Peyer's patch (tissue), 4 donors: ENCODE measurements around the gene C10orf105. TPM values are rescaled to one million over a fixed set of nuclear protein-coding genes. Genes with fewer than 3 reads are reported as not detected.

ENCODE experiments used
- DNase-seq, 3 donors: peaks; one replicate each; pipeline ENCODE4 v3.0.0-alpha.2; 2017 to 2019
- H3K27ac ChIP-seq, 4 donors: fragments of 200-600 bp; sonication (generic); one replicate each; pipeline ENCODE4 v1.5.1; 2016 to 2019
- H3K27me3 ChIP-seq, 2 donors: fragments of 200-600 bp; sonication (generic); one replicate each; pipeline ENCODE4 v1.5.1; 2019
- H3K36me3 ChIP-seq, 3 donors: fragments of 200-600 bp; sonication (generic); one replicate each; pipeline ENCODE4 v1.5.1; 2016 to 2019
- H3K4me1 ChIP-seq, 4 donors: fragments of 200-600 bp; sonication (generic); one replicate each; pipeline ENCODE4 v1.5.1; 2016 to 2019
- H3K4me3 ChIP-seq, 4 donors: fragments of 200-600 bp; sonication (generic); 1 replicate in 3 of 4; 2 replicates in 1 of 4; pipeline ENCODE4 v1.5.1; 2016 to 2019; ENCODE audit warnings: mild to moderate bottlenecking in 1 of 4
- H3K9me3 ChIP-seq, 4 donors: fragments of 200-600 bp; sonication (generic); one replicate each; pipeline ENCODE4 v1.5.1; 2016 to 2019; ENCODE audit warnings: mild to moderate bottlenecking in 1 of 4
- POLR2A ChIP-seq, 2 donors: fragments of 450-650 bp; IDR thresholded peaks; one replicate each; pipeline ENCODE4 v1.5.1; 2017; ENCODE audit warnings: antibody characterized with exemption in 2 of 2, mild to moderate bottlenecking in 2 of 2, moderate library complexity in 2 of 2
- total RNA-seq, 4 donors: library from RNA; depleted of rRNA; stranded (reverse); fragments of >200 nt; gene quantifications; one replicate each; pipeline ENCODE4 v1.1.0, GENCODE V29; 2016
- TF ChIP-seq, protein P1 (sequence below), 6 experiments: fragments of 450-650 bp in 4 of 6; fragments of 200-600 bp in 2 of 6; sonication (generic) in 1 of 6; IDR thresholded peaks; one replicate each; pipeline ENCODE4 v1.5.1; 2017 to 2019; ENCODE audit warnings: antibody characterized with exemption in 6 of 6, mild to moderate bottlenecking in 3 of 6, moderate library complexity in 1 of 6

C10orf105 gene
- total RNA-seq, 4 donors from 2014 or later: 0.27 TPM; not detected in 3

- peak overlapping the region in 1 of 4 donors; percentile 4 for H3K4me3 ChIP-seq
- TF ChIP-seq POLR2A (IDR thresholded peaks at IDR 0.05): peak; percentile 37 to 76
- TF ChIP-seq, protein P1, sequence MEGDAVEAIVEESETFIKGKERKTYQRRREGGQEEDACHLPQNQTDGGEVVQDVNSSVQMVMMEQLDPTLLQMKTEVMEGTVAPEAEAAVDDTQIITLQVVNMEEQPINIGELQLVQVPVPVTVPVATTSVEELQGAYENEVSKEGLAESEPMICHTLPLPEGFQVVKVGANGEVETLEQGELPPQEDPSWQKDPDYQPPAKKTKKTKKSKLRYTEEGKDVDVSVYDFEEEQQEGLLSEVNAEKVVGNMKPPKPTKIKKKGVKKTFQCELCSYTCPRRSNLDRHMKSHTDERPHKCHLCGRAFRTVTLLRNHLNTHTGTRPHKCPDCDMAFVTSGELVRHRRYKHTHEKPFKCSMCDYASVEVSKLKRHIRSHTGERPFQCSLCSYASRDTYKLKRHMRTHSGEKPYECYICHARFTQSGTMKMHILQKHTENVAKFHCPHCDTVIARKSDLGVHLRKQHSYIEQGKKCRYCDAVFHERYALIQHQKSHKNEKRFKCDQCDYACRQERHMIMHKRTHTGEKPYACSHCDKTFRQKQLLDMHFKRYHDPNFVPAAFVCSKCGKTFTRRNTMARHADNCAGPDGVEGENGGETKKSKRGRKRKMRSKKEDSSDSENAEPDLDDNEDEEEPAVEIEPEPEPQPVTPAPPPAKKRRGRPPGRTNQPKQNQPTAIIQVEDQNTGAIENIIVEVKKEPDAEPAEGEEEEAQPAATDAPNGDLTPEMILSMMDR (IDR thresholded peaks at IDR 0.05): no peak
- no peaks in the 10 kb centered on the region for H3K27me3 ChIP-seq
- H3K36me3 ChIP-seq: peaks cover 0 to 41% (median 0%) of the 10 kb centered on the region in 3 donors
- peak in 2 of 3 donors; percentile 80 to 87 for DNase-seq
- peaks cover 9 to 76% (median 44%) of the 10 kb centered on the region in 4 donors for H3K4me1 ChIP-seq
- H3K27ac ChIP-seq: peak overlapping the region; percentile 81 to 93 (median 88)
- no peaks in the 10 kb centered on the region for H3K9me3 ChIP-seq
These were observed 37.9 kb upstream of the C10orf105 start for GRCh38 chr10:71757399-71757922.

GRCh38 chr10:71756311-71757191 is 37.0 kb upstream of the C10orf105 start:
- peaks cover 9 to 78% (median 52%) of the 10 kb centered on the region in 4 donors for H3K4me1 ChIP-seq

GRCh38 chr10:71755179-71755879 is 35.8 kb upstream of the C10orf105 start:
- H3K4me3 ChIP-seq: no peak overlapping the region
- TF ChIP-seq POLR2A (IDR thresholded peaks at IDR 0.05): no peak
- TF ChIP-seq, protein P1 (IDR thresholded peaks at IDR 0.05): no peak
- H3K27ac ChIP-seq: peak overlapping the region; percentile 81 to 93 (median 88)
- DNase-seq: no peak
- no peaks in the 10 kb centered on the region for H3K27me3 ChIP-seq
- peaks cover 9 to 75% (median 55%) of the 10 kb centered on the region in 4 donors for H3K4me1 ChIP-seq
- no peaks in the 10 kb centered on the region for H3K9me3 ChIP-seq
- H3K36me3 ChIP-seq: peaks cover 0 to 43% (median 2%) of the 10 kb centered on the region in 3 donors

More at GRCh38 chr10:71756311-71757191, 37.0 kb upstream of the C10orf105 start:
- H3K4me3 ChIP-seq: peak overlapping the region in 1 of 4 donors; percentile 4
- DNase-seq: no peak
- H3K9me3 ChIP-seq: no peaks in the 10 kb centered on the region
- TF ChIP-seq, protein P1 (IDR thresholded peaks at IDR 0.05): no peak
- no peak for TF ChIP-seq POLR2A (IDR thresholded peaks at IDR 0.05)
- no peaks in the 10 kb centered on the region for H3K27me3 ChIP-seq
- H3K27ac ChIP-seq: peak overlapping the region; percentile 81 to 93 (median 88)
- peaks cover 0 to 43% (median 0%) of the 10 kb centered on the region in 3 donors for H3K36me3 ChIP-seq

GRCh38 chr10:71754562-71754961 is 35.0 kb upstream of the C10orf105 start:
- Histone ChIP-seq H3K36me3 (peaks cover 0 to 46% (median 3%) of the 10 kb centered on the region in 3 donors), H3K4me3 (no peak overlapping the region), H3K4me1 (peaks cover 9 to 82% (median 63%) of the 10 kb centered on the region in 4 donors), H3K27me3 (no peaks in the 10 kb centered on the region), H3K9me3 (no peaks in the 10 kb centered on the region), H3K27ac (peak overlapping the region; percentile 81 to 93 (median 88))
- TF ChIP-seq, protein P1 (IDR thresholded peaks at IDR 0.05): no peak
- no peak for TF ChIP-seq POLR2A (IDR thresholded peaks at IDR 0.05)
- no peak for DNase-seq

- Histone ChIP-seq H3K4me3 (no peak overlapping the region), H3K27ac (peak overlapping the region; percentile 81 to 93 (median 88)), H3K27me3 (no peaks in the 10 kb centered on the region), H3K36me3 (peaks cover 0 to 41% (median 3%) of the 10 kb centered on the region in 3 donors), H3K9me3 (no peaks in the 10 kb centered on the region), H3K4me1 (peaks cover 15 to 87% (median 68%) of the 10 kb centered on the region in 4 donors)
- TF ChIP-seq POLR2A (IDR thresholded peaks at IDR 0.05): no peak
- TF ChIP-seq, protein P1 (IDR thresholded peaks at IDR 0.05): no peak
- DNase-seq: no peak
These were observed 34.5 kb upstream of the C10orf105 start for GRCh38 chr10:71753960-71754505.
